ENCODE measurements around the gene TRIM2. TPM values are rescaled to one million over a fixed set of nuclear protein-coding genes. Genes with fewer than 3 reads are reported as not detected.

Gene TRIM2
- total and polyA plus RNA-seq, 10 of the 15 experiments (the other 5 are each of a cell fraction or from before 2014, with no cell fraction given) = 0.06 to 0.19 (median 0.15) TPM; not detected in 3

DNA sequence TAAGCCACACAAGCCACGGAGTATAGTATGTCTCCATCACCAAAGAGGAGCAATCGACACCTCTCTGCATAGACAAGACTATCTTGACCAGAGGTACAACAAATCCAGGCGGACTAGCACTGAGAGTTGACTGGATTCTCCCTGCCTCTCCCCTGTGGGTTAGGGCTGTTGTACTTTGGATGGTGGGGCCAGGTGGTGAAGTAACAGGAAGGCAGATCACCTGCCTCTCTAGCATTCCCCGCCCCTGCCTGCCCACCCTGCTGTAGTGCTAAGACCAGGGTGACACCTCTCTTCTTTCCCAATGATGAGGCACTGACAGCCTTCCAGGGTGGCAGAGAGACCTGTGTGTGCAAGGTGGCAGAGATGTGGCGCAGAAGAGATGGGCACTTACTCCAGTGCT, 47.5 kb upstream of the TRIM2 start:
- no peak overlapping the region for H3K4me3 ChIP-seq
- no peak overlapping the region for H2AFZ ChIP-seq (ENCODE audit: control insufficient read depth, low read depth, low read length)
- no peaks in the 10 kb centered on the region for H4K20me1 ChIP-seq (ENCODE audit: control insufficient read depth, insufficient read depth)
- no peaks in the 10 kb centered on the region for H3K79me2 ChIP-seq (ENCODE audit: control insufficient read depth, insufficient read depth, low read length)
- H3K27ac ChIP-seq (ENCODE audit: control insufficient read depth, insufficient read depth) = no peak overlapping the region
- RAD21 ChIA-PET (ENCODE audit: unreplicated experiment) = interaction anchor here (1.6 kb wide), 1 partner anchor 73 kb away, joined by 4 read pairs; no protein-coding TSS in a partner anchor
- H3K4me1 ChIP-seq (ENCODE audit: control insufficient read depth, insufficient read depth, low read length) = peaks cover 32% of the 10 kb centered on the region
- SMC1A ChIA-PET (ENCODE audit: uncharacterized antibody, unreplicated experiment) = interaction anchor here (1.3 to 2.4 kb wide), 4 partner anchors 9 to 29 kb away, joined by 4 to 7 read pairs (median 6); no protein-coding TSS in a partner anchor
- intact Hi-C loops (cut with micrococcal nuclease; ENCODE audit: unreplicated experiment) (no loop called here), in situ Hi-C loops (cut with MboI) (no loop called here)
- 29% methylated on average over 5 of the region's 5 CpGs for WGBS (ENCODE audit: insufficient coverage, insufficient replicate concordance, low lambda C conversion rate, missing lambda C conversion rate)
- H3K4me2 ChIP-seq (ENCODE audit: control insufficient read depth, insufficient read depth) = no peak overlapping the region
- BruUV-seq (replicated peaks) = no TSS peak
- TF ChIP-seq, protein P1, sequence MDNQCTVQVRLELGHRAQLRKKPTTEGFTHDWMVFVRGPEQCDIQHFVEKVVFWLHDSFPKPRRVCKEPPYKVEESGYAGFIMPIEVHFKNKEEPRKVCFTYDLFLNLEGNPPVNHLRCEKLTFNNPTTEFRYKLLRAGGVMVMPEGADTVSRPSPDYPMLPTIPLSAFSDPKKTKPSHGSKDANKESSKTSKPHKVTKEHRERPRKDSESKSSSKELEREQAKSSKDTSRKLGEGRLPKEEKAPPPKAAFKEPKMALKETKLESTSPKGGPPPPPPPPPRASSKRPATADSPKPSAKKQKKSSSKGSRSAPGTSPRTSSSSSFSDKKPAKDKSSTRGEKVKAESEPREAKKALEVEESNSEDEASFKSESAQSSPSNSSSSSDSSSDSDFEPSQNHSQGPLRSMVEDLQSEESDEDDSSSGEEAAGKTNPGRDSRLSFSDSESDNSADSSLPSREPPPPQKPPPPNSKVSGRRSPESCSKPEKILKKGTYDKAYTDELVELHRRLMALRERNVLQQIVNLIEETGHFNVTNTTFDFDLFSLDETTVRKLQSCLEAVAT (IDR thresholded peaks at IDR 0.05) = no peak
- TF ChIP-seq NFIC (IDR thresholded peaks at IDR 0.05; ENCODE audit: low read depth, low read length) (no peak), ZNF384 (IDR thresholded peaks at IDR 0.05; ENCODE audit: borderline replicate concordance, low read depth, low read length) (no peak), YBX1 (IDR thresholded peaks at IDR 0.05) (no peak), FOS (IDR thresholded peaks at IDR 0.05; ENCODE audit: borderline replicate concordance, extremely low read depth, insufficient read length) (no peak), HCFC1 (IDR thresholded peaks at IDR 0.05; ENCODE audit: low read length) (no peak), PML (IDR thresholded peaks at IDR 0.05; ENCODE audit: low read length) (no peak), NR2F1 (conservative IDR thresholded peaks at IDR 0.05) (no peak), ZNF274 (IDR thresholded peaks at IDR 0.05; ENCODE audit: insufficient read depth, insufficient read length) (no peak)
- TF ChIP-seq, protein P2, sequence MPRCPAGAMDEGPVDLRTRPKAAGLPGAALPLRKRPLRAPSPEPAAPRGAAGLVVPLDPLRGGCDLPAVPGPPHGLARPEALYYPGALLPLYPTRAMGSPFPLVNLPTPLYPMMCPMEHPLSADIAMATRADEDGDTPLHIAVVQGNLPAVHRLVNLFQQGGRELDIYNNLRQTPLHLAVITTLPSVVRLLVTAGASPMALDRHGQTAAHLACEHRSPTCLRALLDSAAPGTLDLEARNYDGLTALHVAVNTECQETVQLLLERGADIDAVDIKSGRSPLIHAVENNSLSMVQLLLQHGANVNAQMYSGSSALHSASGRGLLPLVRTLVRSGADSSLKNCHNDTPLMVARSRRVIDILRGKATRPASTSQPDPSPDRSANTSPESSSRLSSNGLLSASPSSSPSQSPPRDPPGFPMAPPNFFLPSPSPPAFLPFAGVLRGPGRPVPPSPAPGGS (IDR thresholded peaks at IDR 0.05; ENCODE audit: borderline replicate concordance, insufficient read depth, low read depth, low read length, poor library complexity, severe bottlenecking) = no peak
- TF ChIP-seq, protein P3, sequence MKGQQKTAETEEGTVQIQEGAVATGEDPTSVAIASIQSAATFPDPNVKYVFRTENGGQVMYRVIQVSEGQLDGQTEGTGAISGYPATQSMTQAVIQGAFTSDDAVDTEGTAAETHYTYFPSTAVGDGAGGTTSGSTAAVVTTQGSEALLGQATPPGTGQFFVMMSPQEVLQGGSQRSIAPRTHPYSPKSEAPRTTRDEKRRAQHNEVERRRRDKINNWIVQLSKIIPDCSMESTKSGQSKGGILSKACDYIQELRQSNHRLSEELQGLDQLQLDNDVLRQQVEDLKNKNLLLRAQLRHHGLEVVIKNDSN (IDR thresholded peaks at IDR 0.05; ENCODE audit: borderline replicate concordance, extremely low read length, insufficient read depth, low read depth, low read length) = no peak
- FAIRE-seq (no peak), ATAC-seq (no peak), DNase-seq (ENCODE audit: low read depth, low spot score) (no peak)
- CTCF ChIA-PET = interaction anchor here (0.8 to 3.4 kb wide), 7 partner anchors 8 to 492 kb away, joined by 3 to 13 read pairs (median 6); no protein-coding TSS in a partner anchor
- POLR2A ChIA-PET = no interaction called here
- H3K9me3 ChIP-seq (replicated peaks; ENCODE audit: control insufficient read depth, insufficient read depth, low read length) = no peaks in the 10 kb centered on the region
- peaks cover 0 to 8% of the 10 kb centered on the region in 2 experiments; a peak in 3 of 4 replicates for H3K27me3 ChIP-seq (replicated peaks in 1 of 2; ENCODE audit: control insufficient read depth in 2 of 2, insufficient read depth in 2 of 2, low read length in 1 of 2)
- H3K36me3 ChIP-seq (ENCODE audit: control insufficient read depth in 2 of 2, insufficient read depth in 2 of 2, low read length in 1 of 2) = no peaks in the 10 kb centered on the region
- no peak overlapping the region for H3K9ac ChIP-seq (ENCODE audit: control insufficient read depth, insufficient read depth, low read length)
